Liver (tissue), 3 donors: ENCODE data around the gene PAPPA.

Experiments
- EGR1 ChIP-seq, 2 donors: IDR thresholded peaks; 2 replicates each; pipeline ENCODE4 v1.6.1; 2016 to 2018; ENCODE audit warnings: antibody characterized with exemption in 2 of 2, low read depth in 2 of 2
- FOXA1 ChIP-seq: IDR thresholded peaks from 2 replicates; pipeline ENCODE4 v1.6.1; 2016; ENCODE audit warnings: antibody characterized with exemption
- GABPA ChIP-seq, 2 donors: IDR thresholded peaks in 1 of 2; conservative IDR thresholded peaks in 1 of 2; 2 replicates each; pipeline ENCODE4 v1.6.1; 2016; ENCODE audit warnings: antibody characterized with exemption in 2 of 2, mild to moderate bottlenecking in 1 of 2, moderate library complexity in 1 of 2
- HNF4A ChIP-seq, 2 donors: conservative IDR thresholded peaks; 2 replicates each; pipeline ENCODE4 v1.6.1; 2016; ENCODE audit warnings: antibody characterized with exemption in 2 of 2, mild to moderate bottlenecking in 2 of 2
- RAD21 ChIP-seq, 2 donors: IDR thresholded peaks; 2 replicates each; pipeline ENCODE4 v1.6.1; 2016; ENCODE audit warnings: antibody characterized with exemption in 2 of 2, mild to moderate bottlenecking in 2 of 2
- YY1 ChIP-seq: IDR thresholded peaks from 2 replicates; pipeline ENCODE4 v1.6.1; 2016; ENCODE audit warnings: antibody characterized with exemption, mild to moderate bottlenecking
- TF ChIP-seq, protein P1 (sequence below): IDR thresholded peaks from 2 replicates; pipeline ENCODE4 v1.6.1; 2016; ENCODE audit warnings: antibody characterized with exemption
- TF ChIP-seq, protein P2 (sequence below): fragments of 150-350 bp; IDR thresholded peaks from 2 replicates; pipeline ENCODE4 v1.5.1; 2017; ENCODE audit warnings: improper control_type of control experiment, low read depth, low read length; ENCODE audit not compliant: missing input control
- TF ChIP-seq, protein P3 (sequence below): IDR thresholded peaks from 2 replicates; pipeline ENCODE4 v1.6.1; 2016; ENCODE audit warnings: antibody characterized with exemption, mild to moderate bottlenecking
- TF ChIP-seq, protein P4 (sequence below): IDR thresholded peaks from 2 replicates; pipeline ENCODE4 v1.6.1; 2016; ENCODE audit warnings: antibody characterized with exemption
- donor health status: healthy.
- donor health status: healthy.

DNA sequence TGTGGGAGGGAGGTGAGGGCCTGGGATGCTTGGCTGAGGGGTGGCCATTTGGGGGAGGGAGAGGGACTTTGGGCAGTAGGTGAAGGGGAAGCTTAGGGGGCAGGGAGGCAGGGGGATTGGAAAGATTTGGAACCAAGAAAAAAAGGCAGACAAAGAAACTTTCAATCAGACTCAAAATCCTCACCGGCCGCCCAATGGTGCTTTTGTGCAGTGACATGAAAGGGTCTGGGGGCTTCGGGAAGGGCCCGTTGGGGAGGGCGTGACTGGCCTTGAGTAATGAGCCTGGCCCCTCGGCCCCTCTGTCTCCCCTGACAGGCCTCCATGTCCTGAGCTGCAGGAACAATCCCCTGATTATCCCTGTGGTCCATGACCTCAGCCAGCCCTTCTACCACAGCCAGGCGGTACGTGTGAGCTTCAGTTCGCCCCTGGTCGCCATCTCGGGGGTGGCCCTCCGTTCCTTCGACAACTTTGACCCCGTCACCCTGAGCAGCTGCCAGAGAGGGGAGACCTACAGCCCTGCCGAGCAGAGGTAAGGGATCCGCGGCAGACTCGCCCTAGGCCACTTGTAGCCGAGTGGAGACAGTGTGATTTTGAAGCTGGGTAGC is 181.1 kb downstream of the PAPPA start:
- TF ChIP-seq, protein P1, sequence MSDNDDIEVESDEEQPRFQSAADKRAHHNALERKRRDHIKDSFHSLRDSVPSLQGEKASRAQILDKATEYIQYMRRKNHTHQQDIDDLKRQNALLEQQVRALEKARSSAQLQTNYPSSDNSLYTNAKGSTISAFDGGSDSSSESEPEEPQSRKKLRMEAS = no peak
- TF ChIP-seq, protein P2, sequence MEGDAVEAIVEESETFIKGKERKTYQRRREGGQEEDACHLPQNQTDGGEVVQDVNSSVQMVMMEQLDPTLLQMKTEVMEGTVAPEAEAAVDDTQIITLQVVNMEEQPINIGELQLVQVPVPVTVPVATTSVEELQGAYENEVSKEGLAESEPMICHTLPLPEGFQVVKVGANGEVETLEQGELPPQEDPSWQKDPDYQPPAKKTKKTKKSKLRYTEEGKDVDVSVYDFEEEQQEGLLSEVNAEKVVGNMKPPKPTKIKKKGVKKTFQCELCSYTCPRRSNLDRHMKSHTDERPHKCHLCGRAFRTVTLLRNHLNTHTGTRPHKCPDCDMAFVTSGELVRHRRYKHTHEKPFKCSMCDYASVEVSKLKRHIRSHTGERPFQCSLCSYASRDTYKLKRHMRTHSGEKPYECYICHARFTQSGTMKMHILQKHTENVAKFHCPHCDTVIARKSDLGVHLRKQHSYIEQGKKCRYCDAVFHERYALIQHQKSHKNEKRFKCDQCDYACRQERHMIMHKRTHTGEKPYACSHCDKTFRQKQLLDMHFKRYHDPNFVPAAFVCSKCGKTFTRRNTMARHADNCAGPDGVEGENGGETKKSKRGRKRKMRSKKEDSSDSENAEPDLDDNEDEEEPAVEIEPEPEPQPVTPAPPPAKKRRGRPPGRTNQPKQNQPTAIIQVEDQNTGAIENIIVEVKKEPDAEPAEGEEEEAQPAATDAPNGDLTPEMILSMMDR = no peak
- TF ChIP-seq, protein P3, sequence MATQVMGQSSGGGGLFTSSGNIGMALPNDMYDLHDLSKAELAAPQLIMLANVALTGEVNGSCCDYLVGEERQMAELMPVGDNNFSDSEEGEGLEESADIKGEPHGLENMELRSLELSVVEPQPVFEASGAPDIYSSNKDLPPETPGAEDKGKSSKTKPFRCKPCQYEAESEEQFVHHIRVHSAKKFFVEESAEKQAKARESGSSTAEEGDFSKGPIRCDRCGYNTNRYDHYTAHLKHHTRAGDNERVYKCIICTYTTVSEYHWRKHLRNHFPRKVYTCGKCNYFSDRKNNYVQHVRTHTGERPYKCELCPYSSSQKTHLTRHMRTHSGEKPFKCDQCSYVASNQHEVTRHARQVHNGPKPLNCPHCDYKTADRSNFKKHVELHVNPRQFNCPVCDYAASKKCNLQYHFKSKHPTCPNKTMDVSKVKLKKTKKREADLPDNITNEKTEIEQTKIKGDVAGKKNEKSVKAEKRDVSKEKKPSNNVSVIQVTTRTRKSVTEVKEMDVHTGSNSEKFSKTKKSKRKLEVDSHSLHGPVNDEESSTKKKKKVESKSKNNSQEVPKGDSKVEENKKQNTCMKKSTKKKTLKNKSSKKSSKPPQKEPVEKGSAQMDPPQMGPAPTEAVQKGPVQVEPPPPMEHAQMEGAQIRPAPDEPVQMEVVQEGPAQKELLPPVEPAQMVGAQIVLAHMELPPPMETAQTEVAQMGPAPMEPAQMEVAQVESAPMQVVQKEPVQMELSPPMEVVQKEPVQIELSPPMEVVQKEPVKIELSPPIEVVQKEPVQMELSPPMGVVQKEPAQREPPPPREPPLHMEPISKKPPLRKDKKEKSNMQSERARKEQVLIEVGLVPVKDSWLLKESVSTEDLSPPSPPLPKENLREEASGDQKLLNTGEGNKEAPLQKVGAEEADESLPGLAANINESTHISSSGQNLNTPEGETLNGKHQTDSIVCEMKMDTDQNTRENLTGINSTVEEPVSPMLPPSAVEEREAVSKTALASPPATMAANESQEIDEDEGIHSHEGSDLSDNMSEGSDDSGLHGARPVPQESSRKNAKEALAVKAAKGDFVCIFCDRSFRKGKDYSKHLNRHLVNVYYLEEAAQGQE = no peak
- TF ChIP-seq, protein P4, sequence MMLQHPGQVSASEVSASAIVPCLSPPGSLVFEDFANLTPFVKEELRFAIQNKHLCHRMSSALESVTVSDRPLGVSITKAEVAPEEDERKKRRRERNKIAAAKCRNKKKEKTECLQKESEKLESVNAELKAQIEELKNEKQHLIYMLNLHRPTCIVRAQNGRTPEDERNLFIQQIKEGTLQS = no peak
- TF ChIP-seq YY1 = no peak
- no peak for TF ChIP-seq RAD21 (IDR thresholded peaks at IDR 0.05)
- TF ChIP-seq EGR1 (IDR thresholded peaks at IDR 0.05; ENCODE audit: low read depth in 2 of 2) = no peak
- TF ChIP-seq HNF4A (conservative IDR thresholded peaks at IDR 0.05) = no peak
- TF ChIP-seq FOXA1 = no peak
- TF ChIP-seq GABPA (IDR thresholded peaks at IDR 0.05 in 1 of 2, conservative IDR thresholded peaks at IDR 0.05 in 1 of 2) = no peak
